Measurements from ENCODE around the gene RNF186.
A peak's percentile ranks its signal among the peaks of the same experiment; 100 is the strongest.

RNF186 gene

GRCh38 chr1:19765623-19766022 lies 49.5 kb downstream of the RNF186 start:
- peak in 1 of 2 donors; percentile 15 for DNase-seq (ENCODE audit: low read depth in 1 of 2, low spot score in 1 of 2)

GRCh38 chr1:19764848-19765247 lies 50.2 kb downstream of the RNF186 start:
- no peak for DNase-seq (ENCODE audit: low read depth in 1 of 2, low spot score in 1 of 2)
